Measurements from ENCODE around the gene LRBA.

DNA sequence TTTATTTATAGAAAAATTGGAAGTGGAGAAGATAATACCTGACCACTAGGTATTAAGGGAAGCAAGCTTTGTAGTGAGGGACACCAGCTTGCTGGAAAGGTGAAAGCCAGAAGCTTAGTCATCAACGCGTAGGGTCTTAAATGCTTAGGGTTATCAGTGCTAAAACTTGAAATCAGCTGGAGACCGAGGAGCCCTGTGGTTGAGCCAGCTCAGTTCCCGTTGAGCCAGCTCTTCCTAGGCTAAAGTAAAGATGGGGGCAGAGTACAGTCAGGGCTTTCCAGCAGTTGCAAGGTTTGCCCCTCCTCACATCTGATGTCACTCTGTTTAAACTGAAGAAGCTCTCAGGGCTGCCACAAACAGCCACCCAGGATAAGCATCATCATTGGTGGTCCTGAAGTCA, 696.1 kb downstream of the LRBA start:
- TF ChIP-seq POLR2A (IDR thresholded peaks at IDR 0.05), result no peak
- TF ChIP-seq CTCF (IDR thresholded peaks at IDR 0.05), result no peak
- no peak for TF ChIP-seq POLR2AphosphoS5 (IDR thresholded peaks at IDR 0.05; ENCODE audit: insufficient read depth in 1 of 2, low read depth in 1 of 2)
